22Rv1 (cell line): ENCODE measurements around the gene TYMS.

Experiments
- ZFX ChIP-seq: fragments of 450-650 bp; IDR thresholded peaks from 2 replicates; pipeline ENCODE4 v1.6.1; 2017; ENCODE audit warnings: antibody characterized with exemption, borderline replicate concordance
- TF ChIP-seq, protein P1 (sequence below): fragments of 450-650 bp; IDR thresholded peaks from 2 replicates; pipeline ENCODE4 v1.5.1; 2017; ENCODE audit warnings: mild to moderate bottlenecking

DNA sequence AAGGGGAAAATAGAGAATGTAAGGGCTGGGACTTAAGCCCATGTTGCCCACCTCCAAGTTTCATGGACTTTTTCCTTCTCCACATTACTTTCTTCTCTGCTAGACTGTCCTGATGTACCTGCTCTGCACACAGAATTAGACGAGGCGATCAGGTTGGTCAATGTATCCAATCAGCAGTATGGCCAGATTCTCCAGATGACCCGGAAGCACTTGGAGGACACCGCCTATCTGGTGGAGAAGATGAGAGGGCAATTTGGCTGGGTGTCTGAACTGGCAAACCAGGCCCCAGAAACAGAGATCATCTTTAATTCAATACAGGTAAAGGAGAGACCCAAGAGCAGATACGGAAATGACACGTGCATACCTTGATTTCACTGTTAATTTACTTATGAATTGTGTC is 16.2 kb upstream of the TYMS start:
- TF ChIP-seq, protein P1, sequence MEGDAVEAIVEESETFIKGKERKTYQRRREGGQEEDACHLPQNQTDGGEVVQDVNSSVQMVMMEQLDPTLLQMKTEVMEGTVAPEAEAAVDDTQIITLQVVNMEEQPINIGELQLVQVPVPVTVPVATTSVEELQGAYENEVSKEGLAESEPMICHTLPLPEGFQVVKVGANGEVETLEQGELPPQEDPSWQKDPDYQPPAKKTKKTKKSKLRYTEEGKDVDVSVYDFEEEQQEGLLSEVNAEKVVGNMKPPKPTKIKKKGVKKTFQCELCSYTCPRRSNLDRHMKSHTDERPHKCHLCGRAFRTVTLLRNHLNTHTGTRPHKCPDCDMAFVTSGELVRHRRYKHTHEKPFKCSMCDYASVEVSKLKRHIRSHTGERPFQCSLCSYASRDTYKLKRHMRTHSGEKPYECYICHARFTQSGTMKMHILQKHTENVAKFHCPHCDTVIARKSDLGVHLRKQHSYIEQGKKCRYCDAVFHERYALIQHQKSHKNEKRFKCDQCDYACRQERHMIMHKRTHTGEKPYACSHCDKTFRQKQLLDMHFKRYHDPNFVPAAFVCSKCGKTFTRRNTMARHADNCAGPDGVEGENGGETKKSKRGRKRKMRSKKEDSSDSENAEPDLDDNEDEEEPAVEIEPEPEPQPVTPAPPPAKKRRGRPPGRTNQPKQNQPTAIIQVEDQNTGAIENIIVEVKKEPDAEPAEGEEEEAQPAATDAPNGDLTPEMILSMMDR = no peak
- TF ChIP-seq ZFX = no peak
